Measurements from ENCODE around the gene TMCO6. TPM values are rescaled to one million over a fixed set of nuclear protein-coding genes. Genes with fewer than 3 reads are reported as not detected.

Gene TMCO6
- total and polyA plus RNA-seq, 2 experiments from 2014 or later = 18.7 to 19.9 TPM

DNA sequence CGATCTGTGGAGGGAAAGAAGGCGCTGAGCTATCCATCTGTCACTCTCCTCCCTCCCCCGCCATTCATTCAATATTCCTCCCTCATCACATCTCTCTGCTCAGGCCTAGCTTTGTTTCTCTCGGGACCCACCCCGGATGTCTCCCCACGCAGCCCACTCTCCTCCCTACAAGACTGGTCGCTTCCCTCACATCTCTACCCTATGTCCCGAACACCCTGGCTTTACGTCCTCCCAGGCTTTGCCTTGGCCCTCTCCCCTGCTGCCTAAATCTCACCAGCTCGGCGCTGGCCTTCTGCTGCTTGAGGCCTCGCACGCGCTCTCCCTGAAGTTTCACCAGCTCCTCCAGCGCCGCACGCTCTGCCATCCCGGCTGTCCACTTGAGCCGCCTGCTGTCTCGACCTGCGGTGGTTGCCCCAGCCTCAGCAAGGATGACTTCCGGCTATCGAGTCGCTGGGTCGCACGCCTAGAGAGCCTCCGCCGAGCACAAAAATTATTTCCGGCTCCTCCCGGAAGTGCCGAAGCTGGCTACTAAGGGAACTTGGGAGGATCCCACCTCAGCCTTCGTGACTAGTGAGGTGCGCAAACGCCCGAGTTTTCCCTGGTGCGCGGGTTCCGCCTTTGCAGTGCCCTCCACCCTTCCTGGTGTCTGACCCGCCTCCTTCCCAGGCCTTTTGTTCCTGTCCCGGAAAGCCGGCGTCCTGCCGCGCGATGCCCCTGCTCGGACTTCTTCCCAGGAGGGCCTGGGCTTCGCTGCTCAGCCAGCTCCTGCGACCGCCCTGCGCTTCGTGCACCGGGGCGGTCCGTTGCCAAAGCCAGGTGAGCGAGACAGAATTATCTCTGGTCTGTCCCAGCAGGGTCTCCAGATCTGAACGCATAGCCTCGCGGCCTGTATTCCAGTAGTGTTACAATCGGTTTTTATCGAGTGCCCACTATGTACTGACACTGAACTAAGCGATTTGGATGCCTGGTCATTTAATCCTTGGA, 52.0 kb downstream of the TMCO6 start, which contains the start of the genes HARS1 and HARS2:
Gene HARS1 (minus strand): TSS at position 430 of the 984 bp plus-strand sequence. CDS start 66 bp downstream, at position 364.
Gene HARS2 (plus strand): TSS at position 515 of the 984 bp plus-strand sequence. CDS start 194 bp downstream, at position 709.
- Histone ChIP-seq H3K79me2 (replicated peaks; ENCODE audit: insufficient read depth) (peaks cover 43% of the 10 kb centered on the region), H3K36me3 (ENCODE audit: insufficient read depth) (peaks cover 28% of the 10 kb centered on the region), H3K4me1 (ENCODE audit: insufficient read depth) (peaks cover 7% of the 10 kb centered on the region), H3K27me3 (ENCODE audit: insufficient read depth) (no peaks in the 10 kb centered on the region), H3F3A (replicated peaks; ENCODE audit: low read depth) (peaks cover 2% of the 10 kb centered on the region; the same call in 1 of the 2 replicates), H3K9me2 (ENCODE audit: insufficient read depth) (no peaks in the 10 kb centered on the region), H3K4me3 (peak within 1 kb of the TSS; percentile 93), H3K27ac (ENCODE audit: low read depth) (peak within 1 kb of the TSS; percentile 94), H2AFZ (peak within 1 kb of the TSS; percentile 98), H3K4me2 (peak within 1 kb of the TSS; percentile 84), H4K20me1 (replicated peaks; ENCODE audit: insufficient read depth) (no peaks in the 10 kb centered on the region)
- Mint-ChIP-seq H3K27me3 (ENCODE audit: insufficient read depth, low read depth, poor library complexity) (peaks cover 5% of the 10 kb centered on the region), H3K9me3 (no peaks in the 10 kb centered on the region), H3K4me3 (peak within 1 kb of the TSS; percentile 99), H3K27ac (peak within 1 kb of the TSS; percentile 95), H3K4me1 (peaks cover 9% of the 10 kb centered on the region), H3K36me3 (ENCODE audit: low read depth) (peaks cover 30% of the 10 kb centered on the region)
- TF ChIP-seq STAT1 (IDR thresholded peaks at IDR 0.05; ENCODE audit: unreplicated experiment) = no peak
- TF ChIP-seq ZNF114 (CRISPR knock-in tag; IDR thresholded peaks at IDR 0.05) = no peak
- no peak for TF ChIP-seq JUNB (IDR thresholded peaks at IDR 0.05; ENCODE audit: unreplicated experiment)
- TF ChIP-seq ETS1 (IDR thresholded peaks at IDR 0.05) = peak; percentile 89
- peak; percentile 35; the same call in 1 of the 2 replicates for TF ChIP-seq CREB1 (CRISPR knock-in tag; IDR thresholded peaks at IDR 0.05; ENCODE audit: low read depth)
- no peak for TF ChIP-seq EZH2 (IDR thresholded peaks at IDR 0.05; ENCODE audit: low read depth, unreplicated experiment)
- TF ChIP-seq POLR2AphosphoS5 (IDR thresholded peaks at IDR 0.05; ENCODE audit: low read depth) = peak; percentile 96
- no peak for TF ChIP-seq EZH2phosphoT487 (IDR thresholded peaks at IDR 0.05; ENCODE audit: unreplicated experiment)
- TF ChIP-seq, protein P1, sequence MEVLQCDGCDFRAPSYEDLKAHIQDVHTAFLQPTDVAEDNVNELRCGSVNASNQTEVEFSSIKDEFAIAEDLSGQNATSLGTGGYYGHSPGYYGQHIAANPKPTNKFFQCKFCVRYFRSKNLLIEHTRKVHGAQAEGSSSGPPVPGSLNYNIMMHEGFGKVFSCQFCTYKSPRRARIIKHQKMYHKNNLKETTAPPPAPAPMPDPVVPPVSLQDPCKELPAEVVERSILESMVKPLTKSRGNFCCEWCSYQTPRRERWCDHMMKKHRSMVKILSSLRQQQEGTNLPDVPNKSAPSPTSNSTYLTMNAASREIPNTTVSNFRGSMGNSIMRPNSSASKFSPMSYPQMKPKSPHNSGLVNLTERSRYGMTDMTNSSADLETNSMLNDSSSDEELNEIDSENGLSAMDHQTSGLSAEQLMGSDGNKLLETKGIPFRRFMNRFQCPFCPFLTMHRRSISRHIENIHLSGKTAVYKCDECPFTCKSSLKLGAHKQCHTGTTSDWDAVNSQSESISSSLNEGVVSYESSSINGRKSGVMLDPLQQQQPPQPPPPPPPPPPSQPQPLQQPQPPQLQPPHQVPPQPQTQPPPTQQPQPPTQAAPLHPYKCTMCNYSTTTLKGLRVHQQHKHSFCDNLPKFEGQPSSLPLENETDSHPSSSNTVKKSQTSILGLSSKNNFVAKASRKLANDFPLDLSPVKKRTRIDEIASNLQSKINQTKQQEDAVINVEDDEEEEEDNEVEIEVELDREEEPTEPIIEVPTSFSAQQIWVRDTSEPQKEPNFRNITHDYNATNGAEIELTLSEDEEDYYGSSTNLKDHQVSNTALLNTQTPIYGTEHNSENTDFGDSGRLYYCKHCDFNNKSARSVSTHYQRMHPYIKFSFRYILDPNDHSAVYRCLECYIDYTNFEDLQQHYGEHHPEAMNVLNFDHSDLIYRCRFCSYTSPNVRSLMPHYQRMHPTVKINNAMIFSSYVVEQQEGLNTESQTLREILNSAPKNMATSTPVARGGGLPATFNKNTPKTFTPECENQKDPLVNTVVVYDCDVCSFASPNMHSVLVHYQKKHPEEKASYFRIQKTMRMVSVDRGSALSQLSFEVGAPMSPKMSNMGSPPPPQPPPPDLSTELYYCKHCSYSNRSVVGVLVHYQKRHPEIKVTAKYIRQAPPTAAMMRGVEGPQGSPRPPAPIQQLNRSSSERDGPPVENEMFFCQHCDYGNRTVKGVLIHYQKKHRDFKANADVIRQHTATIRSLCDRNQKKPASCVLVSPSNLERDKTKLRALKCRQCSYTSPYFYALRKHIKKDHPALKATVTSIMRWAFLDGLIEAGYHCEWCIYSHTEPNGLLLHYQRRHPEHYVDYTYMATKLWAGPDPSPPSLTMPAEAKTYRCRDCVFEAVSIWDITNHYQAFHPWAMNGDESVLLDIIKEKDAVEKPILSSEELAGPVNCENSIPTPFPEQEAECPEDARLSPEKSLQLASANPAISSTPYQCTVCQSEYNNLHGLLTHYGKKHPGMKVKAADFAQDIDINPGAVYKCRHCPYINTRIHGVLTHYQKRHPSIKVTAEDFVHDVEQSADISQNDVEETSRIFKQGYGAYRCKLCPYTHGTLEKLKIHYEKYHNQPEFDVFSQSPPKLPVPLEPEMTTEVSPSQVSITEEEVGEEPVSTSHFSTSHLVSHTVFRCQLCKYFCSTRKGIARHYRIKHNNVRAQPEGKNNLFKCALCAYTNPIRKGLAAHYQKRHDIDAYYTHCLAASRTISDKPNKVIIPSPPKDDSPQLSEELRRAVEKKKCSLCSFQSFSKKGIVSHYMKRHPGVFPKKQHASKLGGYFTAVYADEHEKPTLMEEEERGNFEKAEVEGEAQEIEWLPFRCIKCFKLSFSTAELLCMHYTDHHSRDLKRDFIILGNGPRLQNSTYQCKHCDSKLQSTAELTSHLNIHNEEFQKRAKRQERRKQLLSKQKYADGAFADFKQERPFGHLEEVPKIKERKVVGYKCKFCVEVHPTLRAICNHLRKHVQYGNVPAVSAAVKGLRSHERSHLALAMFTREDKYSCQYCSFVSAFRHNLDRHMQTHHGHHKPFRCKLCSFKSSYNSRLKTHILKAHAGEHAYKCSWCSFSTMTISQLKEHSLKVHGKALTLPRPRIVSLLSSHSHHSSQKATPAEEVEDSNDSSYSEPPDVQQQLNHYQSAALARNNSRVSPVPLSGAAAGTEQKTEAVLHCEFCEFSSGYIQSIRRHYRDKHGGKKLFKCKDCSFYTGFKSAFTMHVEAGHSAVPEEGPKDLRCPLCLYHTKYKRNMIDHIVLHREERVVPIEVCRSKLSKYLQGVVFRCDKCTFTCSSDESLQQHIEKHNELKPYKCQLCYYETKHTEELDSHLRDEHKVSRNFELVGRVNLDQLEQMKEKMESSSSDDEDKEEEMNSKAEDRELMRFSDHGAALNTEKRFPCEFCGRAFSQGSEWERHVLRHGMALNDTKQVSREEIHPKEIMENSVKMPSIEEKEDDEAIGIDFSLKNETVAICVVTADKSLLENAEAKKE (CRISPR knock-in tag; IDR thresholded peaks at IDR 0.05) = no peak
- TF ChIP-seq, protein P2, sequence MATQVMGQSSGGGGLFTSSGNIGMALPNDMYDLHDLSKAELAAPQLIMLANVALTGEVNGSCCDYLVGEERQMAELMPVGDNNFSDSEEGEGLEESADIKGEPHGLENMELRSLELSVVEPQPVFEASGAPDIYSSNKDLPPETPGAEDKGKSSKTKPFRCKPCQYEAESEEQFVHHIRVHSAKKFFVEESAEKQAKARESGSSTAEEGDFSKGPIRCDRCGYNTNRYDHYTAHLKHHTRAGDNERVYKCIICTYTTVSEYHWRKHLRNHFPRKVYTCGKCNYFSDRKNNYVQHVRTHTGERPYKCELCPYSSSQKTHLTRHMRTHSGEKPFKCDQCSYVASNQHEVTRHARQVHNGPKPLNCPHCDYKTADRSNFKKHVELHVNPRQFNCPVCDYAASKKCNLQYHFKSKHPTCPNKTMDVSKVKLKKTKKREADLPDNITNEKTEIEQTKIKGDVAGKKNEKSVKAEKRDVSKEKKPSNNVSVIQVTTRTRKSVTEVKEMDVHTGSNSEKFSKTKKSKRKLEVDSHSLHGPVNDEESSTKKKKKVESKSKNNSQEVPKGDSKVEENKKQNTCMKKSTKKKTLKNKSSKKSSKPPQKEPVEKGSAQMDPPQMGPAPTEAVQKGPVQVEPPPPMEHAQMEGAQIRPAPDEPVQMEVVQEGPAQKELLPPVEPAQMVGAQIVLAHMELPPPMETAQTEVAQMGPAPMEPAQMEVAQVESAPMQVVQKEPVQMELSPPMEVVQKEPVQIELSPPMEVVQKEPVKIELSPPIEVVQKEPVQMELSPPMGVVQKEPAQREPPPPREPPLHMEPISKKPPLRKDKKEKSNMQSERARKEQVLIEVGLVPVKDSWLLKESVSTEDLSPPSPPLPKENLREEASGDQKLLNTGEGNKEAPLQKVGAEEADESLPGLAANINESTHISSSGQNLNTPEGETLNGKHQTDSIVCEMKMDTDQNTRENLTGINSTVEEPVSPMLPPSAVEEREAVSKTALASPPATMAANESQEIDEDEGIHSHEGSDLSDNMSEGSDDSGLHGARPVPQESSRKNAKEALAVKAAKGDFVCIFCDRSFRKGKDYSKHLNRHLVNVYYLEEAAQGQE (IDR thresholded peaks at IDR 0.05; ENCODE audit: unreplicated experiment) = no peak
- TF ChIP-seq, protein P3, sequence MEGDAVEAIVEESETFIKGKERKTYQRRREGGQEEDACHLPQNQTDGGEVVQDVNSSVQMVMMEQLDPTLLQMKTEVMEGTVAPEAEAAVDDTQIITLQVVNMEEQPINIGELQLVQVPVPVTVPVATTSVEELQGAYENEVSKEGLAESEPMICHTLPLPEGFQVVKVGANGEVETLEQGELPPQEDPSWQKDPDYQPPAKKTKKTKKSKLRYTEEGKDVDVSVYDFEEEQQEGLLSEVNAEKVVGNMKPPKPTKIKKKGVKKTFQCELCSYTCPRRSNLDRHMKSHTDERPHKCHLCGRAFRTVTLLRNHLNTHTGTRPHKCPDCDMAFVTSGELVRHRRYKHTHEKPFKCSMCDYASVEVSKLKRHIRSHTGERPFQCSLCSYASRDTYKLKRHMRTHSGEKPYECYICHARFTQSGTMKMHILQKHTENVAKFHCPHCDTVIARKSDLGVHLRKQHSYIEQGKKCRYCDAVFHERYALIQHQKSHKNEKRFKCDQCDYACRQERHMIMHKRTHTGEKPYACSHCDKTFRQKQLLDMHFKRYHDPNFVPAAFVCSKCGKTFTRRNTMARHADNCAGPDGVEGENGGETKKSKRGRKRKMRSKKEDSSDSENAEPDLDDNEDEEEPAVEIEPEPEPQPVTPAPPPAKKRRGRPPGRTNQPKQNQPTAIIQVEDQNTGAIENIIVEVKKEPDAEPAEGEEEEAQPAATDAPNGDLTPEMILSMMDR (conservative IDR thresholded peaks at IDR 0.05; ENCODE audit: low read depth in 2 of 2) = no peak
- peak; percentile 98 for ATAC-seq
- DNase-seq (ENCODE audit: low spot score) = peak; percentile 98

Data from GM23338 (cell line).